NOMO-1 (cell line): ENCODE measurements around the gene ADIPOR1.
A peak's percentile ranks its signal among the peaks of the same experiment; 100 is the strongest.
"Not testable (repeated sequence)": the region's sequence is repeated elsewhere in the genome, so short reads cannot be mapped to it uniquely, and the experiment has no call there.

ENCODE experiments used
- DNase-seq, 2 experiments: peaks; one replicate each; lab custom pipeline; 2025; ENCODE audit not compliant: unreplicated experiment in 2 of 2; lab: John Stamatoyannopoulos, UW

Gene ADIPOR1

GRCh38 chr1:202940561-202940960 lies 17.6 kb downstream of the ADIPOR1 start:
- DNase-seq: no peak

- DNase-seq: no peak
These were observed 19.7 kb downstream of the ADIPOR1 start for GRCh38 chr1:202938287-202938925.

GRCh38 chr1:202936409-202936808 lies 21.7 kb downstream of the ADIPOR1 start:
- DNase-seq: not testable (repeated sequence)

GRCh38 chr1:202935844-202936243 lies 22.3 kb downstream of the ADIPOR1 start:
- no peak for DNase-seq

GRCh38 chr1:202934755-202935154 lies 23.4 kb downstream of the ADIPOR1 start:
- DNase-seq: no peak

GRCh38 chr1:202932476-202932875 lies 25.6 kb downstream of the ADIPOR1 start:
- DNase-seq: no peak

- peak; percentile 90 to 94 for DNase-seq
These were observed 31.3 kb downstream of the ADIPOR1 start, which contains the start of gene KLHL12 for GRCh38 chr1:202926581-202927491. KLHL12 (minus strand) TSS chr1:202927234; CDS start chr1:202925162, 2,072 bp downstream.

- no peak for DNase-seq
These were observed 34.6 kb downstream of the ADIPOR1 start for GRCh38 chr1:202923533-202923932.

- no peak for DNase-seq
These were observed 38.5 kb downstream of the ADIPOR1 start for GRCh38 chr1:202919615-202920014.

GRCh38 chr1:202915146-202915545 lies 43.0 kb downstream of the ADIPOR1 start:
- DNase-seq: no peak

- DNase-seq: not testable (repeated sequence)
These were observed 45.6 kb downstream of the ADIPOR1 start for GRCh38 chr1:202912476-202912875.

- no peak for DNase-seq
These were observed 48.6 kb downstream of the ADIPOR1 start for GRCh38 chr1:202909494-202909893.

GRCh38 chr1:202908998-202909397 lies 49.1 kb downstream of the ADIPOR1 start:
- no peak for DNase-seq

- no peak for DNase-seq
These were observed 52.8 kb downstream of the ADIPOR1 start for GRCh38 chr1:202905331-202905730.

GRCh38 chr1:202903808-202904207 lies 54.3 kb downstream of the ADIPOR1 start:
- DNase-seq: not testable (repeated sequence)

- DNase-seq: no peak
These were observed 56.6 kb downstream of the ADIPOR1 start for GRCh38 chr1:202901555-202901954.

GRCh38 chr1:202892501-202892900 lies 65.6 kb downstream of the ADIPOR1 start:
- DNase-seq: no peak
